Metanephros (tissue), 1 donor: Measurements from ENCODE around the gene OR8S1. TPM values are rescaled to one million over a fixed set of nuclear protein-coding genes. Genes with fewer than 3 reads are reported as not detected.

Experiments
- total RNA-seq: library from RNA; depleted of rRNA; stranded (reverse); fragments of >200 nt; gene quantifications from one replicate; pipeline ENCODE4 v1.2.3, GENCODE V29; 2014

OR8S1 gene
- total RNA-seq: not detected

GRCh38 chr12:48525332-48525731 lies at the start of gene OR8S1:
TSS of gene OR8S1 (plus strand) at chr12:48525632. CDS start at chr12:48525632, 0 bp downstream.

DNA sequence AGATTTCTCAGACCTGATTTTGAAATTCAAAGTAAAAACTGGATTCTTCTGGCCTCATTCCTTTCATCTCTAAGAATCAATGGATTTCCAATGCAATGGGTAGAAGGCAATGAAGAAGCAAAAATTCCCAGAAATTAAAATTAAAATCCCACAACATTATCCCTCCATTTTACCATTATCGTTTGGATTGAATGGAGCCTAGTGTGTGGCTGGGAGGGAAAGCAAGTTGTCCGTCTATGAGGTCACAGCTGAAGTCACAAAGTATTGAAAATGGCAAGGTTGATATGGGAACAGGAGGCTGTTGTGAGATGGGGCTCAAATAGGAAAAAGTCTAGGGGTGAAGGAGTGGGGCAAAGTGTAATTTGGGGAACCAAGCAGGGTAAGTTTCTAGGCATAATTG lies 43.2 kb upstream of the OR8S1 start, which contains the start of gene C12orf54:
TSS of gene C12orf54 (plus strand) at position 301 of the 400 bp plus-strand sequence. CDS start 799 bp downstream, outside the sequence.

DNA sequence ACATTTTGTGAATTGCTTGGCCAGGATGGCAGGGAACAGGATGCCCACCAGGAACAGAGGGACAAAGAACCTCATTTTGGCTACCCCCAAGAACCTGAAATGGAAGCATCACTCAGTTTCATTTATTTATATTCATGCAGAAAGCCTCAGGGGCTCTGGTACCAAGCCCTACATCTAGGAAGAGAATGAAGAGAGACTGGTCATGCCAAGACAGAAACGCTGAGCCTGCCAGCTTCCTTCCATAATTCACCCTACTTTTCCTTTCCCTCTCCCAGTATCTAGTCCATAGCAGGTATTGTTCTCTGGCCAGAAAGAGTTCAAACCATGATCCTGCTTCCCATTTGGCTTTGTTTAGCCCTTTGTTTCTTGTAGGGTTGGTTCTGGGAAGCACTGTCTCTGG lies 44.5 kb downstream of the OR8S1 start, which contains the start of gene LALBA:
TSS of gene LALBA (minus strand) at position 101 of the 400 bp plus-strand sequence. CDS start at position 75, 26 bp downstream.

Other genes with a start within 250 kb of the OR8S1 start
- gene ZNF641, start 174.7 kb upstream of the OR8S1 start, total RNA-seq: 26.5 TPM
- gene ANP32D, start 53.1 kb upstream of the OR8S1 start, total RNA-seq: not detected
- gene C12orf54, start 43.1 kb upstream of the OR8S1 start, total RNA-seq: not detected
- gene LALBA, start 44.4 kb downstream of the OR8S1 start, total RNA-seq: not detected
- gene KANSL2, start 156.6 kb downstream of the OR8S1 start, total RNA-seq: 53.4 TPM
- gene CCNT1, start 191.1 kb downstream of the OR8S1 start, total RNA-seq: 29.4 TPM